CD4-positive, alpha-beta T cell treated with Interferon gamma for 1 hour (primary cell): Measurements from ENCODE around the gene MTMR12.
"Not testable (repeated sequence)": the region's sequence is repeated elsewhere in the genome, so short reads cannot be mapped to it uniquely, and the experiment has no call there.

Experiments
- DNase-seq: peaks from one replicate; pipeline ENCODE4 v3.0.0-alpha.2; 2020

Gene MTMR12

GRCh38 chr5:32232441-32233219, 80.1 kb downstream of the MTMR12 start:
- peak; percentile 78 for DNase-seq

GRCh38 chr5:32231929-32232328, 80.8 kb downstream of the MTMR12 start:
- DNase-seq: no peak

GRCh38 chr5:32231241-32231640, 81.5 kb downstream of the MTMR12 start:
- DNase-seq: no peak

GRCh38 chr5:32230356-32231099, 82.2 kb downstream of the MTMR12 start:
- peak; percentile 37 for DNase-seq

GRCh38 chr5:32229586-32229985, 83.2 kb downstream of the MTMR12 start:
- DNase-seq: no peak

- DNase-seq: no peak
Observed at GRCh38 chr5:32228816-32229215, 83.9 kb downstream of the MTMR12 start.

- DNase-seq: no peak
Observed at GRCh38 chr5:32225445-32225844, 87.3 kb downstream of the MTMR12 start.

- DNase-seq: no peak
Observed at GRCh38 chr5:32223972-32224609, 88.6 kb downstream of the MTMR12 start.

- no peak for DNase-seq
Observed at GRCh38 chr5:32222723-32223470, 89.8 kb downstream of the MTMR12 start.

- DNase-seq: no peak
Observed at GRCh38 chr5:32217886-32218396, 94.8 kb downstream of the MTMR12 start.

GRCh38 chr5:32214344-32214743, 98.4 kb downstream of the MTMR12 start:
- not testable (repeated sequence) for DNase-seq

- no peak for DNase-seq
Observed at GRCh38 chr5:32210151-32210550, 102.6 kb downstream of the MTMR12 start.

- not testable (repeated sequence) for DNase-seq
Observed at GRCh38 chr5:32208837-32209236, 103.9 kb downstream of the MTMR12 start.

- no peak for DNase-seq
Observed at GRCh38 chr5:32207355-32207634, 105.4 kb downstream of the MTMR12 start.

- no peak for DNase-seq
Observed at GRCh38 chr5:32206509-32207354, 106.0 kb downstream of the MTMR12 start.

GRCh38 chr5:32206053-32206452, 106.7 kb downstream of the MTMR12 start:
- DNase-seq: no peak

- DNase-seq: no peak
Observed at GRCh38 chr5:32202394-32202793, 110.3 kb downstream of the MTMR12 start.

- DNase-seq: no peak
Observed at GRCh38 chr5:32201122-32201753, 111.5 kb downstream of the MTMR12 start.

GRCh38 chr5:32197032-32197431, 115.7 kb downstream of the MTMR12 start:
- DNase-seq: no peak

GRCh38 chr5:32195265-32195664, 117.5 kb downstream of the MTMR12 start:
- no peak for DNase-seq

GRCh38 chr5:32193591-32193990, 119.1 kb downstream of the MTMR12 start:
- peak; percentile 24 for DNase-seq

GRCh38 chr5:32190095-32190494, 122.6 kb downstream of the MTMR12 start:
- DNase-seq: no peak
